GM10847 (cell line): ENCODE measurements around the gene TGFBR3.

Source experiments
- POLR2A ChIP-seq: IDR thresholded peaks from 2 replicates; pipeline ENCODE4 v1.6.1; 2011; ENCODE audit not compliant: insufficient read length; ENCODE audit errors: extremely low read depth

The TGFBR3 gene

GRCh38 chr1:91661121-91661520, 224.8 kb downstream of the TGFBR3 start:
- no peak for TF ChIP-seq POLR2A

GRCh38 chr1:91660708-91661107, 225.2 kb downstream of the TGFBR3 start:
- TF ChIP-seq POLR2A = no peak

- no peak for TF ChIP-seq POLR2A
Measured at GRCh38 chr1:91655912-91656449, 230.0 kb downstream of the TGFBR3 start.

GRCh38 chr1:91653183-91653582, 232.8 kb downstream of the TGFBR3 start:
- TF ChIP-seq POLR2A = no peak

- TF ChIP-seq POLR2A = no peak
Measured at GRCh38 chr1:91651661-91652071, 234.3 kb downstream of the TGFBR3 start.

GRCh38 chr1:91651243-91651642, 234.7 kb downstream of the TGFBR3 start:
- TF ChIP-seq POLR2A = no peak

GRCh38 chr1:91650764-91651163, 235.2 kb downstream of the TGFBR3 start:
- no peak for TF ChIP-seq POLR2A

- TF ChIP-seq POLR2A = no peak
Measured at GRCh38 chr1:91647061-91647460, 238.9 kb downstream of the TGFBR3 start.

- no peak for TF ChIP-seq POLR2A
Measured at GRCh38 chr1:91645031-91645430, 240.9 kb downstream of the TGFBR3 start.

- no peak for TF ChIP-seq POLR2A
Measured at GRCh38 chr1:91643431-91643830, 242.5 kb downstream of the TGFBR3 start.

- no peak for TF ChIP-seq POLR2A
Measured at GRCh38 chr1:91640877-91641526, 244.9 kb downstream of the TGFBR3 start.

GRCh38 chr1:91637539-91637994, 248.4 kb downstream of the TGFBR3 start:
- no peak for TF ChIP-seq POLR2A

GRCh38 chr1:91635763-91636162, 250.2 kb downstream of the TGFBR3 start:
- TF ChIP-seq POLR2A = no peak

- TF ChIP-seq POLR2A = no peak
Measured at GRCh38 chr1:91633438-91633837, 252.5 kb downstream of the TGFBR3 start.

- no peak for TF ChIP-seq POLR2A
Measured at GRCh38 chr1:91631718-91632330, 254.1 kb downstream of the TGFBR3 start.

GRCh38 chr1:91630803-91631202, 255.1 kb downstream of the TGFBR3 start:
- TF ChIP-seq POLR2A = no peak
